ENCODE results near the gene NOLC1.

The NOLC1 gene

GRCh38 chr10:102120991-102121738, 31.0 kb upstream of the NOLC1 start:
- ChIA-PET CTCF (interaction anchor here (1.2 kb wide), 1 partner anchor 11 kb away, joined by 4 read pairs; the partner anchor contains the start of gene PPRC1), POLR2A (interaction anchor here (0.7 to 1.2 kb wide), 3 partner anchors 31 to 56 kb away, joined by 3 read pairs; partner anchors contain the start of genes HPS6 and NOLC1)
- no peak for TF ChIP-seq CTBP1 (IDR thresholded peaks at IDR 0.05; ENCODE audit: borderline replicate concordance)
- 0 out of 2 replicates have a peak, but pooled peaks have one; percentile 3 for TF ChIP-seq L3MBTL2 (conservative IDR thresholded peaks at IDR 0.05)
- no peak for DNase-seq (ENCODE audit: extremely low spot score)

GRCh38 chr10:102121739-102122372, 30.3 kb upstream of the NOLC1 start:
- ChIA-PET CTCF (interaction anchor here (1.2 to 1.3 kb wide), 2 partner anchors 11 kb away, joined by 3 to 4 read pairs; partner anchors contain the start of gene PPRC1), POLR2A (interaction anchor here (0.7 to 1.2 kb wide), 5 partner anchors 13 to 56 kb away, joined by 3 read pairs; partner anchors contain the start of genes HPS6 and NOLC1)
- TF ChIP-seq SP1 (IDR thresholded peaks at IDR 0.05) (no peak), FOXM1 (IDR thresholded peaks at IDR 0.05; ENCODE audit: borderline replicate concordance) (no peak), CTBP1 (IDR thresholded peaks at IDR 0.05; ENCODE audit: borderline replicate concordance) (no peak), ARNT (IDR thresholded peaks at IDR 0.05) (no peak), BHLHE40 (IDR thresholded peaks at IDR 0.05; ENCODE audit: borderline replicate concordance) (no peak), LEF1 (IDR thresholded peaks at IDR 0.05; ENCODE audit: borderline replicate concordance) (no peak), PKNOX1 (IDR thresholded peaks at IDR 0.05) (no peak), L3MBTL2 (conservative IDR thresholded peaks at IDR 0.05) (no peak), SUZ12 (IDR thresholded peaks at IDR 0.05) (no peak), FOXK2 (IDR thresholded peaks at IDR 0.05) (no peak), ELF4 (IDR thresholded peaks at IDR 0.05) (no peak), FOXA1 (IDR thresholded peaks at IDR 0.05) (no peak), NFRKB (IDR thresholded peaks at IDR 0.05) (no peak)
- DNase-seq (ENCODE audit: extremely low spot score), result no peak

- TF ChIP-seq SP1 (IDR thresholded peaks at IDR 0.05) (no peak), NFRKB (IDR thresholded peaks at IDR 0.05) (no peak), LEF1 (IDR thresholded peaks at IDR 0.05; ENCODE audit: borderline replicate concordance) (no peak), ELF4 (IDR thresholded peaks at IDR 0.05) (no peak), TARDBP (IDR thresholded peaks at IDR 0.05) (no peak), ARNT (IDR thresholded peaks at IDR 0.05) (no peak), HDGF (IDR thresholded peaks at IDR 0.05; ENCODE audit: borderline replicate concordance) (no peak), FOXA1 (IDR thresholded peaks at IDR 0.05) (no peak), BHLHE40 (IDR thresholded peaks at IDR 0.05; ENCODE audit: borderline replicate concordance) (no peak), PKNOX1 (IDR thresholded peaks at IDR 0.05) (no peak), SUZ12 (IDR thresholded peaks at IDR 0.05) (no peak), ZNF384 (IDR thresholded peaks at IDR 0.05) (no peak), CTBP1 (IDR thresholded peaks at IDR 0.05; ENCODE audit: borderline replicate concordance) (no peak), FOXM1 (IDR thresholded peaks at IDR 0.05; ENCODE audit: borderline replicate concordance) (no peak)
- no peak for DNase-seq (ENCODE audit: extremely low spot score)
- ChIA-PET CTCF (interaction anchor here (1.3 kb wide), 1 partner anchor 10 kb away, joined by 3 read pairs; the partner anchor contains the start of gene PPRC1), POLR2A (interaction anchor here (0.7 to 1.2 kb wide), 2 partner anchors 13 to 47 kb away, joined by 3 read pairs; no protein-coding TSS in a partner anchor)
These were observed 29.7 kb upstream of the NOLC1 start for GRCh38 chr10:102122450-102122849.

- no peak for DNase-seq (ENCODE audit: extremely low spot score)
- POLR2A ChIA-PET, result interaction anchor here (1.0 to 1.2 kb wide), 3 partner anchors 8 to 47 kb away, joined by 3 to 4 read pairs (median 3); no protein-coding TSS in a partner anchor
- CTCF ChIA-PET, result interaction anchor here (1.3 kb wide), 1 partner anchor 9 kb away, joined by 3 read pairs; the partner anchor contains the start of gene PPRC1
- no peak for TF ChIP-seq SUZ12 (IDR thresholded peaks at IDR 0.05)
- TF ChIP-seq ELF4 (IDR thresholded peaks at IDR 0.05), result no peak
- TF ChIP-seq L3MBTL2 (conservative IDR thresholded peaks at IDR 0.05), result no peak
- no peak for TF ChIP-seq SP1 (IDR thresholded peaks at IDR 0.05)
- TF ChIP-seq ARNT (IDR thresholded peaks at IDR 0.05), result no peak
- TF ChIP-seq LEF1 (IDR thresholded peaks at IDR 0.05; ENCODE audit: borderline replicate concordance), result no peak
- no peak for TF ChIP-seq BHLHE40 (IDR thresholded peaks at IDR 0.05; ENCODE audit: borderline replicate concordance)
- TF ChIP-seq PKNOX1 (IDR thresholded peaks at IDR 0.05), result no peak
- TF ChIP-seq FOXM1 (IDR thresholded peaks at IDR 0.05; ENCODE audit: borderline replicate concordance), result no peak
- no peak for TF ChIP-seq FOXA1 (IDR thresholded peaks at IDR 0.05)
- TF ChIP-seq ZNF384 (IDR thresholded peaks at IDR 0.05), result no peak
- TF ChIP-seq FOXK2 (IDR thresholded peaks at IDR 0.05), result no peak
- TF ChIP-seq CTBP1 (IDR thresholded peaks at IDR 0.05; ENCODE audit: borderline replicate concordance), result no peak
- TF ChIP-seq HDGF (IDR thresholded peaks at IDR 0.05; ENCODE audit: borderline replicate concordance), result no peak
- no peak for TF ChIP-seq NFRKB (IDR thresholded peaks at IDR 0.05)
- TF ChIP-seq TARDBP (IDR thresholded peaks at IDR 0.05), result no peak
These were observed 29.0 kb upstream of the NOLC1 start for GRCh38 chr10:102123223-102123622.
